CD4-positive, CD25-positive, alpha-beta regulatory T cell (primary cell): ENCODE data around the gene SBK3. TPM values are rescaled to one million over a fixed set of nuclear protein-coding genes. Genes with fewer than 3 reads are reported as not detected.

Experiments
- ATAC-seq, 2 donors: fragments of 150-1000 bp; cut with Tn5 transposase; one replicate each; pipeline ENCODE4 v1.10.0; 2021; ENCODE audit warnings: low read depth in 2 of 2, moderate number of reproducible peaks in 2 of 2, moderate library complexity in 1 of 2
- DNase-seq, 3 donors: peaks; one replicate each; pipeline versions ENCODE4 v3.0.0 to v3.0.0-alpha.2; 2012 to 2022; ENCODE audit warnings: mixed read lengths in 1 of 3
- H3K27ac ChIP-seq: one replicate; pipeline ENCODE4 v1.7.0; 2013; ENCODE audit warnings: mild to moderate bottlenecking, low read length; ENCODE audit not compliant: insufficient read depth, poor library complexity, severe bottlenecking
- H3K27me3 ChIP-seq: one replicate; pipeline ENCODE4 v1.7.0; 2013; ENCODE audit warnings: low read length; ENCODE audit not compliant: control insufficient read depth, insufficient read depth
- H3K36me3 ChIP-seq: one replicate; pipeline ENCODE4 v1.7.0; 2013; ENCODE audit warnings: mild to moderate bottlenecking, low read length, moderate library complexity; ENCODE audit not compliant: control insufficient read depth, insufficient read depth
- H3K4me1 ChIP-seq: 2 replicates; pipeline ENCODE4 v1.7.0; 2013; ENCODE audit warnings: mild to moderate bottlenecking, low read length; ENCODE audit not compliant: insufficient read depth, control insufficient read depth, poor library complexity, severe bottlenecking
- H3K4me3 ChIP-seq: one replicate; pipeline ENCODE4 v1.7.0; 2013; ENCODE audit warnings: low read depth, mild to moderate bottlenecking, low read length, moderate library complexity
- H3K9me3 ChIP-seq, 2 experiments: 1 replicate in 1 of 2; 2 replicates in 1 of 2; pipeline ENCODE4 v1.7.0; 2013; ENCODE audit warnings: low read length in 2 of 2, mild to moderate bottlenecking in 1 of 2, moderate library complexity in 1 of 2; ENCODE audit not compliant: control insufficient read depth in 2 of 2
- H3K27ac Mint-ChIP-seq, 3 donors: one replicate each; pipeline ENCODE4 v1.8.0; 2020 to 2022; ENCODE audit warnings: mild to moderate bottlenecking in 3 of 3, mixed read lengths in 3 of 3, moderate library complexity in 2 of 3
- H3K27me3 Mint-ChIP-seq: one replicate; pipeline ENCODE4 v1.8.0; 2022; ENCODE audit warnings: mild to moderate bottlenecking, mixed read lengths
- H3K36me3 Mint-ChIP-seq: one replicate; pipeline ENCODE4 v1.8.0; 2020; ENCODE audit warnings: mixed read lengths
- H3K4me1 Mint-ChIP-seq, 4 donors: one replicate each; pipeline ENCODE4 v1.8.0; 2020 to 2022; ENCODE audit warnings: mixed read lengths in 4 of 4, mild to moderate bottlenecking in 1 of 4
- H3K4me3 Mint-ChIP-seq, 4 donors: one replicate each; pipeline ENCODE4 v1.8.0; 2020 to 2022; ENCODE audit warnings: mild to moderate bottlenecking in 4 of 4, mixed read lengths in 4 of 4, moderate library complexity in 3 of 4
- H3K9me3 Mint-ChIP-seq, 7 donors: one replicate each; pipeline ENCODE4 v1.8.0; 2020 to 2022; ENCODE audit warnings: mixed read lengths in 7 of 7, mild to moderate bottlenecking in 3 of 7, moderate library complexity in 2 of 7
- polyA plus RNA-seq, 4 donors: library from polyadenylated mRNA; unstranded; fragments of 300-500 nt; fragmentation: Illumina TruSeq; gene quantifications; one replicate each; pipeline ENCODE4 v1.2.3, GENCODE V29; 2021
- total RNA-seq: library from RNA; stranded (reverse); gene quantifications from one replicate; pipeline ENCODE4 v1.2.3, GENCODE V29; 2022

The SBK3 gene
- total and polyA plus RNA-seq, 5 donors from 2014 or later, result not detected

- H3K27me3 Mint-ChIP-seq, result peaks cover 12% of the 10 kb centered on the region
- H3K27me3 ChIP-seq, result no peaks in the 10 kb centered on the region
- H3K4me3 ChIP-seq, result no peak overlapping the region
- H3K36me3 Mint-ChIP-seq, result no peaks in the 10 kb centered on the region
- no peak overlapping the region for H3K27ac Mint-ChIP-seq
- no peak overlapping the region for H3K4me3 Mint-ChIP-seq
- ATAC-seq (no peak), DNase-seq (no peak)
- no peaks in the 10 kb centered on the region for H3K9me3 ChIP-seq
- peaks cover 0 to 3% (median 1%) of the 10 kb centered on the region in 7 donors for H3K9me3 Mint-ChIP-seq
- H3K4me1 Mint-ChIP-seq, result no peaks in the 10 kb centered on the region
- no peaks in the 10 kb centered on the region for H3K4me1 ChIP-seq
- H3K27ac ChIP-seq, result no peak overlapping the region
- H3K36me3 ChIP-seq, result no peaks in the 10 kb centered on the region
These were observed 1.3 kb downstream of the SBK3 start for GRCh38 chr19:55544014-55544413.

- DNase-seq, result no peak
- H3K27ac Mint-ChIP-seq, result no peak overlapping the region
- H3K4me3 Mint-ChIP-seq, result peak overlapping the region in 1 of 4 donors; percentile 91
- no peaks in the 10 kb centered on the region for H3K4me1 Mint-ChIP-seq
- no peaks in the 10 kb centered on the region for H3K4me1 ChIP-seq
- peaks cover 0 to 3% (median 1%) of the 10 kb centered on the region in 7 donors for H3K9me3 Mint-ChIP-seq
- H3K27ac ChIP-seq, result no peak overlapping the region
- no peaks in the 10 kb centered on the region for H3K36me3 Mint-ChIP-seq
- no peaks in the 10 kb centered on the region for H3K27me3 ChIP-seq
- H3K4me3 ChIP-seq, result no peak overlapping the region
- H3K36me3 ChIP-seq, result no peaks in the 10 kb centered on the region
- H3K9me3 ChIP-seq, result no peaks in the 10 kb centered on the region
- no peak for ATAC-seq
- H3K27me3 Mint-ChIP-seq, result peaks cover 12% of the 10 kb centered on the region
These were observed 1.8 kb downstream of the SBK3 start for GRCh38 chr19:55543567-55543966.

- no peak overlapping the region for H3K4me3 Mint-ChIP-seq
- H3K9me3 Mint-ChIP-seq, result peaks cover 0 to 3% (median under 1%) of the 10 kb centered on the region in 7 donors
- Histone ChIP-seq H3K4me3 (no peak overlapping the region), H3K36me3 (no peaks in the 10 kb centered on the region), H3K9me3 (no peaks in the 10 kb centered on the region), H3K4me1 (no peaks in the 10 kb centered on the region), H3K27me3 (no peaks in the 10 kb centered on the region), H3K27ac (no peak overlapping the region)
- DNase-seq, result no peak
- ATAC-seq, result no peak
- no peaks in the 10 kb centered on the region for H3K4me1 Mint-ChIP-seq
- H3K27ac Mint-ChIP-seq, result no peak overlapping the region
- no peaks in the 10 kb centered on the region for H3K36me3 Mint-ChIP-seq
- H3K27me3 Mint-ChIP-seq, result peaks cover 9% of the 10 kb centered on the region
These were observed 3.0 kb downstream of the SBK3 start for GRCh38 chr19:55542292-55542855.

GRCh38 chr19:55541091-55541490 is 4.3 kb downstream of the SBK3 start:
- Mint-ChIP-seq H3K4me3 (no peak overlapping the region), H3K4me1 (no peaks in the 10 kb centered on the region), H3K36me3 (no peaks in the 10 kb centered on the region), H3K27me3 (peaks cover 5% of the 10 kb centered on the region), H3K27ac (no peak overlapping the region), H3K9me3 (peaks cover 0 to 3% (median 0%) of the 10 kb centered on the region in 7 donors)
- ATAC-seq, result no peak
- H3K27ac ChIP-seq, result no peak overlapping the region
- no peaks in the 10 kb centered on the region for H3K36me3 ChIP-seq
- no peak for DNase-seq
- H3K27me3 ChIP-seq, result no peaks in the 10 kb centered on the region
- no peaks in the 10 kb centered on the region for H3K4me1 ChIP-seq
- H3K4me3 ChIP-seq, result no peak overlapping the region
- H3K9me3 ChIP-seq, result no peaks in the 10 kb centered on the region

GRCh38 chr19:55540619-55541018 is 4.7 kb downstream of the SBK3 start:
- Mint-ChIP-seq H3K4me1 (no peaks in the 10 kb centered on the region), H3K4me3 (no peak overlapping the region), H3K27me3 (peaks cover 5% of the 10 kb centered on the region), H3K9me3 (peaks cover 0 to 3% (median 0%) of the 10 kb centered on the region in 7 donors), H3K36me3 (no peaks in the 10 kb centered on the region), H3K27ac (no peak overlapping the region)
- DNase-seq, result no peak
- H3K27me3 ChIP-seq, result no peaks in the 10 kb centered on the region
- H3K27ac ChIP-seq, result no peak overlapping the region
- no peaks in the 10 kb centered on the region for H3K9me3 ChIP-seq
- ATAC-seq, result no peak
- H3K36me3 ChIP-seq, result no peaks in the 10 kb centered on the region
- no peaks in the 10 kb centered on the region for H3K4me1 ChIP-seq
- H3K4me3 ChIP-seq, result no peak overlapping the region

GRCh38 chr19:55539090-55539984 is 6.0 kb downstream of the SBK3 start:
- peaks cover 5% of the 10 kb centered on the region for H3K27me3 Mint-ChIP-seq
- H3K4me1 ChIP-seq, result no peaks in the 10 kb centered on the region
- H3K4me3 Mint-ChIP-seq, result no peak overlapping the region
- no peak for DNase-seq
- H3K27ac ChIP-seq, result no peak overlapping the region
- H3K9me3 ChIP-seq, result no peaks in the 10 kb centered on the region
- H3K4me1 Mint-ChIP-seq, result no peaks in the 10 kb centered on the region
- peaks cover 0 to 3% (median 0%) of the 10 kb centered on the region in 7 donors for H3K9me3 Mint-ChIP-seq
- no peak for ATAC-seq
- H3K4me3 ChIP-seq, result no peak overlapping the region
- no peak overlapping the region for H3K27ac Mint-ChIP-seq
- no peaks in the 10 kb centered on the region for H3K36me3 ChIP-seq
- H3K27me3 ChIP-seq, result no peaks in the 10 kb centered on the region
- no peaks in the 10 kb centered on the region for H3K36me3 Mint-ChIP-seq

- H3K27ac Mint-ChIP-seq, result no peak overlapping the region
- no peak overlapping the region for H3K4me3 ChIP-seq
- no peaks in the 10 kb centered on the region for H3K36me3 Mint-ChIP-seq
- ATAC-seq (no peak), DNase-seq (no peak)
- H3K9me3 Mint-ChIP-seq, result peaks cover 0 to 1% (median 0%) of the 10 kb centered on the region in 7 donors
- H3K9me3 ChIP-seq, result no peaks in the 10 kb centered on the region
- peaks cover under 1% of the 10 kb centered on the region for H3K27me3 Mint-ChIP-seq
- no peaks in the 10 kb centered on the region for H3K27me3 ChIP-seq
- no peaks in the 10 kb centered on the region for H3K36me3 ChIP-seq
- no peak overlapping the region for H3K4me3 Mint-ChIP-seq
- H3K4me1 ChIP-seq, result no peaks in the 10 kb centered on the region
- no peak overlapping the region for H3K27ac ChIP-seq
- no peaks in the 10 kb centered on the region for H3K4me1 Mint-ChIP-seq
These were observed 7.2 kb downstream of the SBK3 start for GRCh38 chr19:55538132-55538531.

GRCh38 chr19:55537741-55538111 is 7.6 kb downstream of the SBK3 start:
- ATAC-seq (no peak), DNase-seq (no peak)
- no peaks in the 10 kb centered on the region for H3K36me3 Mint-ChIP-seq
- Histone ChIP-seq H3K27ac (no peak overlapping the region), H3K36me3 (no peaks in the 10 kb centered on the region), H3K9me3 (no peaks in the 10 kb centered on the region), H3K27me3 (no peaks in the 10 kb centered on the region), H3K4me3 (no peak overlapping the region), H3K4me1 (no peaks in the 10 kb centered on the region)
- H3K4me3 Mint-ChIP-seq, result no peak overlapping the region
- no peak overlapping the region for H3K27ac Mint-ChIP-seq
- H3K4me1 Mint-ChIP-seq, result no peaks in the 10 kb centered on the region
- H3K9me3 Mint-ChIP-seq, result peaks cover 0 to 1% (median 0%) of the 10 kb centered on the region in 7 donors
- H3K27me3 Mint-ChIP-seq, result no peaks in the 10 kb centered on the region
